ENCODE results near the gene CCDC9B. TPM values are rescaled to one million over a fixed set of nuclear protein-coding genes. Genes with fewer than 3 reads are reported as not detected.

Gene CCDC9B
- total and polyA plus RNA-seq, 2 of the 4 experiments (the other 2 are of a cell fraction), result 19.7 to 30.9 TPM

DNA sequence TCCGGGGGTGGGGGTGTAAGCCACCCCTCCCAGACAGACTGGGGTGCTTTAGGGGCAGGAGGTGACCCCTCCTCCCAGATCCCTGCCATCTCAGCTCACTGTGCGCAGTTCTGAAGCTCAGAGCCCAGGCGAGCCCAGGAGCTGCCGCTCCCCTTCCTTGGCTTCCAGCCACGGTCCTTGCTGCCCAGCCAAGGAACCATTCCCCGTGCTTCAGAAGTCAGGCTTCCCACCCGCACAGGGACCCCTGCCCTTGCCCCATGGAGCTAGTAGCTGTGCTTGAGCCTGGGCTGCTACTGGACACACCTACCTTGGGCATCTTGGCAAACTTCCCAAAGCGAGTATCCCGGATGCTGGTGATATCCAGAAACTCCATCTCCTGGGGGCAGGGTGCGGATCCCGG is 37.8 kb downstream of the CCDC9B start:
- Histone ChIP-seq H3K56ac (ENCODE audit: extremely low read depth, insufficient read depth, low read length) (no peak overlapping the region), H3K27ac (ENCODE audit: insufficient read depth, low read length) (no peak overlapping the region), H2BK20ac (ENCODE audit: low read depth, low read length) (no peak overlapping the region), H3K36me3 (ENCODE audit: control insufficient read depth, insufficient read depth, low read length) (no peaks in the 10 kb centered on the region), H4K20me1 (ENCODE audit: insufficient read depth, low read length) (no peaks in the 10 kb centered on the region), H3K27me3 (ENCODE audit: control insufficient read depth, insufficient read depth, low read length) (peaks cover 61% of the 10 kb centered on the region), H2AFZ (replicated peaks; ENCODE audit: low read length, poor library complexity) (no peak overlapping the region), H4K8ac (ENCODE audit: low read depth in 2 of 2, low read length in 2 of 2) (no peak overlapping the region), H3K18ac (ENCODE audit: low read depth, low read length) (no peak overlapping the region), H3K9me1 (ENCODE audit: insufficient read depth, low read length) (no peaks in the 10 kb centered on the region), H2AK5ac (ENCODE audit: low read depth, low read length) (no peak overlapping the region), H3K9ac (ENCODE audit: low read depth, low read length) (no peak overlapping the region), H3K9me3 (ENCODE audit: control insufficient read depth, insufficient read depth, low read length) (peaks cover 8% of the 10 kb centered on the region), H2BK5ac (ENCODE audit: low read depth, low read length, poor library complexity, severe bottlenecking) (no peak overlapping the region), H3K4me3 (ENCODE audit: insufficient read depth, low read depth, low read length) (no peak overlapping the region), H3K4ac (ENCODE audit: low read depth, low read length) (no peak overlapping the region), H3K79me1 (ENCODE audit: low read depth in 1 of 2, low read length in 2 of 2) (no peaks in the 10 kb centered on the region), H3K4me1 (ENCODE audit: control insufficient read depth, insufficient read depth, low read length) (peaks cover 6% of the 10 kb centered on the region), H4K5ac (ENCODE audit: low read depth, low read length) (no peak overlapping the region), H2AK9ac (replicated peaks; ENCODE audit: low read depth, low read length, poor library complexity) (no peak overlapping the region), H2BK120ac (ENCODE audit: low read depth, low read length) (no peak overlapping the region), H3K23ac (ENCODE audit: low read depth, low read length) (no peak overlapping the region), H2BK15ac (ENCODE audit: low read depth, low read length) (no peak overlapping the region), H4K91ac (ENCODE audit: insufficient read depth, low read depth, low read length) (no peak overlapping the region), H3K14ac (replicated peaks; ENCODE audit: low read depth, low read length) (no peak overlapping the region), H3K4me2 (ENCODE audit: low read depth, low read length) (no peak overlapping the region)
- TF ChIP-seq CEBPB (IDR thresholded peaks at IDR 0.05; ENCODE audit: low read depth, low read length), result no peak
- TF ChIP-seq MAFK (IDR thresholded peaks at IDR 0.05; ENCODE audit: low read depth, low read length), result no peak
- TF ChIP-seq SMC3 (IDR thresholded peaks at IDR 0.05; ENCODE audit: low read depth, low read length), result no peak
- TF ChIP-seq RAD21 (IDR thresholded peaks at IDR 0.05; ENCODE audit: low read length), result no peak
- intact Hi-C loops (cut with micrococcal nuclease), result no loop called here
- no TSS peak for BruUV-seq (replicated peaks)
- in situ Hi-C loops (cut with MboI; ENCODE audit: low sequenced_read_pairs), result no loop called here
- no peak for DNase-seq
- CTCF ChIA-PET, result no interaction called here
- dilution Hi-C loops (cut with HindIII; ENCODE audit: low sequenced_read_pairs, unreplicated experiment), result no loop called here
- 33% methylated on average over 3 of the region's 11 CpGs; no CpG with 5 or more reads in 1 of the 2 experiments for WGBS, 2 experiments (ENCODE audit: extremely low coverage in 2 of 2, insufficient read length in 1 of 2)
- POLR2A ChIA-PET (ENCODE audit: unreplicated experiment), result no interaction called here
- no peak for ATAC-seq (ENCODE audit: low read depth)

Data from IMR-90 (cell line).